ENCODE results near the gene CDKAL1.

GRCh38 chr6:20661721-20662120, 127.5 kb downstream of the CDKAL1 start:
- TF ChIP-seq PATZ1 (CRISPR knock-in tag; IDR thresholded peaks at IDR 0.05; ENCODE audit: borderline replicate concordance) (no peak), RARB (CRISPR knock-in tag; IDR thresholded peaks at IDR 0.05) (no peak), ZFP3 (CRISPR knock-in tag; IDR thresholded peaks at IDR 0.05) (no peak), ZNF8 (CRISPR knock-in tag; IDR thresholded peaks at IDR 0.05) (no peak), ARNTL (CRISPR knock-in tag; IDR thresholded peaks at IDR 0.05; ENCODE audit: borderline replicate concordance, low read depth) (no peak), ESRRG (CRISPR knock-in tag; IDR thresholded peaks at IDR 0.05) (no peak)

All from SK-N-SH treated with all-trans-retinoic acid at 6 μM for 48 hours (cell line).